GM12878 (cell line): ENCODE data around the gene CD151. TPM values are rescaled to one million over a fixed set of nuclear protein-coding genes. Genes with fewer than 3 reads are reported as not detected.
A peak's percentile ranks its signal among the peaks of the same experiment; 100 is the strongest.

ENCODE experiments used
- ATF7 ChIP-seq: fragments of 450-650 bp; IDR thresholded peaks from 2 replicates; pipeline ENCODE4 v1.6.1; 2016; ENCODE audit warnings: low read depth, mild to moderate bottlenecking
- BCL3 ChIP-seq: IDR thresholded peaks from 2 replicates; pipeline ENCODE4 v1.6.1; 2011; ENCODE audit warnings: borderline replicate concordance, low read depth, mild to moderate bottlenecking, moderate library complexity, low read length; ENCODE audit not compliant: insufficient read depth, poor library complexity, severe bottlenecking
- CBX5 ChIP-seq: sonication (generic); IDR thresholded peaks from 2 replicates; pipeline ENCODE4 v1.6.1; 2016; ENCODE audit warnings: low read depth, moderate library complexity, mild to moderate bottlenecking, inconsistent platforms
- E2F4 ChIP-seq: IDR thresholded peaks from 2 replicates; pipeline ENCODE4 v1.6.1; 2012; ENCODE audit warnings: low read depth, low read length, improper control_type of control experiment
- EED ChIP-seq: sonication (generic); IDR thresholded peaks from 2 replicates; pipeline ENCODE4 v1.6.1; 2016; ENCODE audit warnings: antibody characterized with exemption, low read depth
- ETV6 ChIP-seq, 2 experiments: fragments of 450-650 bp in 1 of 2; IDR thresholded peaks in 1 of 2; conservative IDR thresholded peaks in 1 of 2; 2 replicates each; pipeline ENCODE4 v1.6.1; 2014; ENCODE audit warnings: antibody characterized with exemption in 1 of 2, borderline replicate concordance in 1 of 2, low read depth in 1 of 2, mild to moderate bottlenecking in 1 of 2, moderate library complexity in 1 of 2
- GATAD2B ChIP-seq: fragments of 450-650 bp; conservative IDR thresholded peaks from 2 replicates; pipeline ENCODE4 v1.6.1; 2017; ENCODE audit warnings: low read depth, mild to moderate bottlenecking, moderate library complexity
- HSF1 ChIP-seq: fragments of 150-350 bp; IDR thresholded peaks from 2 replicates; pipeline ENCODE4 v1.6.1; 2014; ENCODE audit warnings: mild to moderate bottlenecking, low read depth, low read length
- LARP7 ChIP-seq: fragments of 450-650 bp; IDR thresholded peaks from 2 replicates; pipeline ENCODE4 v1.6.1; 2017; ENCODE audit warnings: mild to moderate bottlenecking
- PAX8 ChIP-seq: fragments of 450-650 bp; IDR thresholded peaks from 2 replicates; pipeline ENCODE4 v1.6.1; 2017; ENCODE audit warnings: mild to moderate bottlenecking, moderate library complexity
- RB1 ChIP-seq: fragments of 450-650 bp; formaldehyde crosslinking; IDR thresholded peaks from 2 replicates; pipeline ENCODE4 v1.6.1; 2017; ENCODE audit warnings: mild to moderate bottlenecking, borderline replicate concordance
- RBBP5 ChIP-seq: fragments of 200-600 bp; sonication (generic); conservative IDR thresholded peaks from 2 replicates; pipeline ENCODE4 v1.6.1; 2016
- SUPT20H ChIP-seq: IDR thresholded peaks from 2 replicates; pipeline ENCODE4 v1.6.1; 2011; ENCODE audit warnings: low read depth, mild to moderate bottlenecking, low read length, moderate library complexity, borderline replicate concordance; ENCODE audit not compliant: control insufficient read depth
- SUZ12 ChIP-seq: fragments of 200-600 bp; sonication (generic); IDR thresholded peaks from one replicate; pipeline ENCODE4 v1.6.1; 2018; ENCODE audit warnings: antibody characterized with exemption, mild to moderate bottlenecking; ENCODE audit not compliant: unreplicated experiment
- TCF12 ChIP-seq: IDR thresholded peaks from 2 replicates; pipeline ENCODE4 v1.6.1; 2011; ENCODE audit warnings: low read depth, mild to moderate bottlenecking, low read length
- ZBTB33 ChIP-seq: fragments of 450-650 bp; IDR thresholded peaks from 2 replicates; pipeline ENCODE4 v1.6.1; 2017; ENCODE audit warnings: mild to moderate bottlenecking
- ZNF207 ChIP-seq: fragments of 450-650 bp; IDR thresholded peaks from 2 replicates; pipeline ENCODE4 v1.6.1; 2014; ENCODE audit warnings: antibody characterized with exemption, mild to moderate bottlenecking, borderline replicate concordance
- ZNF687 ChIP-seq: fragments of 450-650 bp; IDR thresholded peaks from 2 replicates; pipeline ENCODE4 v1.6.1; 2017; ENCODE audit warnings: mild to moderate bottlenecking, moderate library complexity
- ZSCAN29 ChIP-seq: fragments of 450-650 bp; IDR thresholded peaks from 2 replicates; pipeline ENCODE4 v1.6.1; 2017; ENCODE audit warnings: mild to moderate bottlenecking, moderate library complexity
- polyA plus RNA-seq, 11 experiments: library from polyadenylated mRNA; depleted of rRNA in 4 of 11; unstranded in 6 of 11; stranded (reverse) in 5 of 11; fragments of >200 nt; fragmentation: Nextera tagmentation in 4 of 11; fragmentation: Illumina TruSeq in 1 of 11; extraction: Ambion mirVana in 4 of 11; extraction: Trizol in 1 of 11; gene quantifications; 1 replicate in 1 of 11; 2 replicates in 10 of 11; pipeline versions ENCODE4 v1.2.1 to v1.2.3, GENCODE V29; 2011 to 2016; ENCODE audit warnings: inconsistent platforms in 2 of 11, missing spikeins in 2 of 11, low read depth in 1 of 11
- total RNA-seq, 4 experiments: library from RNA; depleted of rRNA in 3 of 4; stranded (reverse); fragments of >200 nt in 3 of 4; fragmentation: Illumina TruSeq in 1 of 4; extraction: Trizol in 1 of 4; gene quantifications; 2 replicates each; pipeline versions ENCODE4 v1.2.1 to v1.2.3, GENCODE V29; 2013 to 2021

The CD151 gene
- total and polyA plus RNA-seq, 10 of the 15 experiments (the other 5 are each of a cell fraction or from before 2014, with no cell fraction given): 0.52 to 41.7 (median 14.7) TPM

- TF ChIP-seq ZBTB33: no peak
- TF ChIP-seq RB1: no peak
- no peak for TF ChIP-seq ZNF207
- no peak for TF ChIP-seq CBX5
- TF ChIP-seq ETV6 (conservative IDR thresholded peaks at IDR 0.05 in 1 of 2, IDR thresholded peaks at IDR 0.05 in 1 of 2; ENCODE audit: borderline replicate concordance in 1 of 2, low read depth in 1 of 2): no peak
- TF ChIP-seq ATF7: no peak
- no peak for TF ChIP-seq SUZ12
- TF ChIP-seq RBBP5: no peak
- no peak for TF ChIP-seq ZNF687
- TF ChIP-seq BCL3: no peak
- no peak for TF ChIP-seq ZSCAN29
- no peak for TF ChIP-seq LARP7
- no peak for TF ChIP-seq SUPT20H
- no peak for TF ChIP-seq EED
- no peak for TF ChIP-seq E2F4
- no peak for TF ChIP-seq HSF1
- TF ChIP-seq GATAD2B: no peak
- 0 out of 2 replicates have a peak, but pooled peaks have one; percentile 8 for TF ChIP-seq TCF12
- TF ChIP-seq PAX8: no peak
These were observed 36.9 kb upstream of the CD151 start (continued) for GRCh38 chr11:795634-796564.
